HG02852 (cell line): ENCODE measurements around the gene AFAP1.

Source experiments
- ATAC-seq: cut with Tn5 transposase; IDR thresholded peaks from one replicate; pipeline ENCODE4 v1.9.1; 2021; ENCODE audit warnings: mild to moderate bottlenecking, moderate library complexity; ENCODE audit not compliant: unreplicated experiment

AFAP1 gene

DNA sequence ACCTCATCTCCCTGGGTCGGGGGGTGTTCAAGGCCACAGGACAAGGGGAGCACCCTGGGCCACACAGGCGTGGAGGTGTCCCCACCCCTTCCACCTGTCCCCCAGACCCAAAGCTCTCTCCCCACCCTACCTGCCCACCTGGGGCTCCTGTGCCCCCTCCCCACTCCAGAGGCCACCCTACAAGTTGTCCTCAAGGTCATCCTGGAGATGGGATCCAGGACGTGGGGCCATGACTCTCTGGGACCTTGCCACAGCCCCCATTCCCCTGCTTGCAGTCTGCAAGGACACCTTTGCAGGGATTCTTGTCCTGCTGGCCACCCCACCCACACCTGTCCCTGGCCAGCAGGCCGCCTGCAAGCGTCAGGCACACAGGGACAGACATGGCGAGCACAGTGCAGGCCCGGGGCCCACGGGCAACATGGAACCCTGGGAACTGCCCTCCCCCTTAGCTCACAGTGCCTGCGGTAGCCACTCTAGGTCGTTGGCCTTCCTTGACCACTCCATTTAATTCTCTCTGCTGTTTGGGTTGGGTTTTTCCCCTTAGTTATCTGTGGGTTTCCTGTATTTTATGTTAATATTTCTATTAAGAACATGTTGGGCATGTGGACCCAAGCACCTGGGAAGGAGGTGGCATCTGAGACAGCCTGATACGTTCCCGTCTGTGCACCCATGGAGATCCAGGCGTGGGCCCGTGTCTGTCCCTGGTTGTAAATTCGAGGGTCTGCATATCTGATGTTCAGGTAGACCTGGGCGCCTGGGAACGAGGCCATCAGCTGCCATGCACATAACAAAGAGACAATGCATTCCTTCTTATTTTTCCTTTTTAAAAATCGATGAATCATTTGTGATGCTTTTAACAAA is 197.5 kb downstream of the AFAP1 start:
- no peak for ATAC-seq

DNA sequence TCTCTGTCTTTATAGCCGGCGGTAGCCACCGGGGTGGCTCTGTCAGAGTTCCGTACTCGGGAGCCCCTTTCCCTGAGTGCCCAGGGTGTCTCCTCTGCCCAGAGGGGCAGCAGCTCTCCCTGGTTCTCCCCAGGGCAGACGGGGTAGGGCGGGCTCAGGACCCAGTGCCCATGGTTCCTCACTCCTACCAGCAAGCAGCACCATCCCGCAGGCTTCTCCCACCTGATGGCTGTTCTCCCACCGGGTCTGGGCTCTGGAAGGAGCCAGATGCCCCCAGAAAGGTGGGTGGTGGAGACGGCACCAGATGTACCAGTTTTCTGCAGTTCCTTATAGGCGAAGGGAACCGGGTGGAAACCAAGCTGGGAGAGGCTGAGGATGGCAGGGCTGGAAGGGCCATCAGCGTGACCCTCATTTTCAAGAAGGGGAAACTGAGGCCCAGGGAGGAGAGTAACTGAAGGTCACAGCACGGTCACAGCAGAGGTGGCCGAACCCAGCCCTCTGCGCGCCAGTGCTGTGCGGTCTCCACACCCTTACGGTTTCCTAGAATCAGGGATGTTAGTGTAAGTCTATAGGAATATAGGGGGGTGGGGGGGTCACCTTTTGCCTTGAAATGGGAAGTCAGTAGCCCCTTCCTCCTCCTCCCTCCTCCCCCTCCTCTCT is 198.7 kb downstream of the AFAP1 start:
- ATAC-seq: no peak

DNA sequence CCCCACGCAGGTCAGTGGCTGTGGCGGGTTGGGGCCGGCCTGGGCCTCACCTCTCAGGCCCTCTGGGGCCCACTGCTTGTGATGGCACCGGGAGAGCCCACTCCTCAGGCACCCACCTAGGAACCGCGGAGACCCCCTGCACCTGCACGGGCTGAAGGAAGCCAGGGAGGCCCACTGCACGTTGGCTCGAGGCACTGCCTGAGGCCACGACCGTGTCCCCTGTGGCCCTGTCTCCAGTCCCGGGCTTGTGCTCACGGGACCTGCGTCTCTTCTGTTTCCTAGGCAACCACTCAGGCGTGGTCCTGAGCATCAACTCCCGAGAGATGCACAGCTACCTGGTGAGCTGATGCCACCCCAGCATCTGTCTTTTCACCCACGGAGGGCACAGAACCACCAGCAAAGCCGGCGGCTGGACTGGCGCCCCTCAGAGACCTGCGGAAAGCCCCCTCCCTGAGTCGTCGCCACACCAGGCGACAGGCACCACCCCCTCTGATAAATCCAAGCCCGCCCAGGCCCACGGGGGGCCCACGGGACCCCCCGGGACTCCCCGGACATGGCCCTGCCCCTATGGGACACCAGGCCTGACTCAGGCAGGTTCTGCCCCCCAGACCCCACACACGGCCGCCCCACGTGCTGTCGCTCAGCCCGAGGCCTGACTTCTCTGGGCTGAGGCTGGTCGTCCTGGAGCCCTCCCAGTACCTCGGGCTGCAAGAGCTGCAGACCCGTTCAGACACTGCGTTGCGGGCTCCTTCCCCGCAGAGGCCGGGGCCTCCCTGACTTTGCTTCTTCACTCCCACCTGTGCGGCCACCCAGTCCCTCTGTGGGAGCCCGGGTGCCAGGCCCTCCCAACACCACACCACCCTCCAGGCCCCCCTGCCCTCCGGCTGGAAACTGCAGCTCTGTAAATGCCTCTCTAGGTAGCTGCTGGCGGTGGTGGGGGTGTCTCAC is 199.5 kb downstream of the AFAP1 start:
- no peak for ATAC-seq

DNA sequence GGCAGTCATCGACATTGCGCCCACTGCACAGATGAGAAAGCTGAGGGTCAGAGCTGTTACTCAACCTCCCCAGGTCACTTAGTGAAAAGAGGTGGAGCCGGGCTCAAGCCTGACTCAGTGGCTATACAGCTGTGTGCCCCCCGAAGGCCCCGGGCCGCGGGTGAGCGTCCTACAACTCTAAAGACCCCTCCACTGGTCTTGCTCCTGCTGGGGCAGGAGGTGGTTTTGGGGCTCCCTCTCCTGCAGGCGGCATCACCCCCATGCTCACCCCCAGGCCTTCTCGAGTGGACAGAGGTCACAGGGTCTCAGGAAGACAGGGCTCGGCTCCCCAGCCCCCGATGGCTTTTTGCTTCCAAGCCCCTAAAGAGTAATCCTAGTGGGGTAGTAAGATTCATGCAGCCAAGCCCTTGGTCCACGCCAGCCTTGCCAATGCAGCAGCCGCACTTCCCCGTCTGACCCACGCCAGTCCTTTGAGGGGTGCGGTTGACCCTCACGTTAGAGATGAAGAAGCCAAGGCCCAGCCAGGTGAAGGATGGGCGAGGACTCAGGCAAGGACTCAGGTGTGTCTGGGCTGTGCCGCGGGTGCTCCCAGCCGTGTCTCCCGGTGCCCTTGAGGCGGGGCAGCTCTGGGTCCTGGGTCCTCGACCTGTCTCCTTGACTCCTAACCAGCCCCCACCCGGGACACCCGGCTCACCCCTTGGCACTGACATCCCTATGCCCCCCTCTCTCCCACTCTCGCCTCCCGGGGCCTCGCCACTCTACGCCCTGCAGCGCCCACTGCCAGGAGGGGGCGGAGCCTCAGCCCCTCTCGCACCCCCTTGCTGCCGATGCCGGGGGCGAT is 200.4 kb downstream of the AFAP1 start:
- ATAC-seq: no peak

DNA sequence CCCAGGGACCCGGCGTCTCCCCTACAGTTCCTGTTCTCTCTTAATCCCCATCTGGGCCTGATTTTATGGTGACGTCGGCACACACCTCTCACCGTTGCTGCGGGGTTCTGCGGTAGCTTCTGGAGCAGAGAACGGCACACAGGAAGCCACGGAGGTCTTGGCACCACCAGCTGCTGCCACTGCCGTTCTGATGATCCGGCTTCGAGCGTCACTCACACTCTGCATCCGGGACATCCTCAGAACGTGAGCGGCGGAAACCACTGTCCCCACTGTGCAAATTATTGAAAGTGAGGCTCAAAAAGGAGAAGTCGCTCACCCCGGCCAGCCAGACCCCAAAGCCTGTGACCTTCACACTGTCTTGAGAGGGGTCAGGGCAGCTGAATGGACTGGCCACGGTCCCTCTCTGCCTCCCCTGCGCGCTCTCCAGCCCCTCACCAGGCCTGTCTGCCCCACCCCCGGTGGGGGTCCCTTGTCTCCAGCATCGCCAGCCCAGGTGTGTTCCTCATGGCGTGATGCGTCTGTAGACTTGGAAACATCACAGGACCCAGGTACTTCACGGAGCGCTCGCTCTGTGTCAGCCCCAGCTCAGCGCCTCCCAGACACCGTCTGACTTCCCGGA is 201.1 kb downstream of the AFAP1 start:
- no peak for ATAC-seq

DNA sequence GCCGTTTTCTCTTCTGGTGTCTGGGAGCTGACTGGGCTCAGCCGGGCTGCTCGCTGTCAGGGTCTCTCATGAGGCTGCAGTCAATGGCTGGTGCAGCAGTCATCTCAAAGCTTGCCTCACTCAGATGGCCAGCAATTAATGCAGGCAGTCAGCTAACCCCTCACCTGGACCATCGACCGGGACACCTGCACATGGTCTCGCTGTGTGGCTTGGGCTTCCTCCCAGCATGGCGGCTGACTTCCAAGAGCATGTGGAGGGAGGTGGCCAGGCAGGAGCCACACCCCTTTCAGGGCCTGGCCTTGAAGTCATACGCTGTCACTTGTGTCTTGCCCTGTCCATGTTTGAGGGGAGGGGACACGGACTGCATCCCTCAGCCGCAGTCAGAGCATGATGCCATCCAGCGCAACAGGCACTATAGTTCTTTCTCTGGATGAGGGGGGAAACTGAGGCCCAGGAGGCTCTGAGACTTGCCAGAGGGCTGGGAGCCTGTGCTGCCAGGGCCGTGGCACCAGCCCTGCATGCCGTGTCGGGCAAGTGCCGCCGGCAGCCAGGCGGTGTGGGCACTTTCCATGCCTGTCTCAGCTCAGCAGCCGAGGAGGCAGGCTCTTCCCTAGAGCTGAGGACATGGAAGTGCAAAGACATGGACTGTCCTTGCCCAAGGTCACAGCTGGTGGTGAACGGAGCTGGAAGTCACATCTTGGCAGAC is 201.8 kb downstream of the AFAP1 start:
- ATAC-seq: no peak

DNA sequence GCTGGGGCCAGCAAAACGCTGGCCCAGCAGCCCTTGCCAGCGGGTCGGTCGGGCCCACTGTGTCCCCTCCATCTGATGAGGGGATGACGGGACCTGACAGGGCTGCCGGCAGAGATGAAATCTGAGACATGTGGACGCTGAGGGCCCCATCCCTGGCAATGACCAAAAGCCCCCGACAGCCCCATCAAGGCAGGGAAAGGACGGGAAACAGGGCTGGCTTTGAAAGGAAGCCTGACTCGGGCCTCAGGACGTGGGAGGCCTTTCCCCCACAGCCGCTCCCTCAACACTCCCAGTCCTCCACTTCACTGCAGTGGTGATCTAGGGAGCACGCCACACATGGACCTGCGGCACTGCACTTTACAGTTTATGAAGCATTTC is 202.4 kb downstream of the AFAP1 start:
- no peak for ATAC-seq

DNA sequence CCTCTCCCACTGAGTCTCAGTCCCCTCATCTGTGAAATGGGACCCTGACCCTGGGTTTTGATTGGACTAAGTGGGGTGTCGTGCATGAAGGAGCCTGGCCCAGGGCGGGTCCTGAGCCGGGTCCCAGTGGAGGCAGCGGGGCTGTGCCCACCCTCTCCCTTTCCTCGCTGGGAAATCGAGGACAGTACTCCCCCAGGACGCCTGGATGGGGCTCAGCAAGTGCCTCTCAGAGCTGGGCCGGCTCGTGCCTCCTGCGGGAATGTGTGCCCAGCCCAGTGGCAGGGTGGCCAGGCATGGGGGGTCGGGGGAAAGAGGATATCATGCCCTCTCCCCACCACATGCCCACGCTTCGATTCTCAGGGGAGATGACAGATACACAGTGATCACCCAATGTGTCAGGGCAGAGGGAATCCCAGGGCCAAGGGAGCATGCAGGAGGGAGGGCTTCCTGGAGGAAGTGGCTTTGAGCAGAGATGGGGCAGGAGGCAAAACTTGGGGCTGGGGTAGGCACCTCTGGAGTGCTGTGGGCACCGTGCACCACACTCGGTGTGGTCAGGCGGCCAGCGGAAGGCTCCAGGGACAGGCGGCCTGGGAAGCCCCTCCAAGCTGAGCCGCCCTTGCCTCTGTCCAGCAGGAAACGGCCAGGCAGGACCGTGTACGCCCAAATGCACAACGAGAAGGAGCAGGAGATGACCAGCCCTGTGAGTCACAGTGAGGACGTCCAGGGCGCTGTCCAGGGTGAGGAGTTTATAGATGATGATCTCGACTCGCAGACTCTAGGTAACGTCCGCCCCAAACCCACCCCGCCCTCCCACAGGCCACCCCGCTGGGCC is 203.0 kb downstream of the AFAP1 start:
- no peak for ATAC-seq

DNA sequence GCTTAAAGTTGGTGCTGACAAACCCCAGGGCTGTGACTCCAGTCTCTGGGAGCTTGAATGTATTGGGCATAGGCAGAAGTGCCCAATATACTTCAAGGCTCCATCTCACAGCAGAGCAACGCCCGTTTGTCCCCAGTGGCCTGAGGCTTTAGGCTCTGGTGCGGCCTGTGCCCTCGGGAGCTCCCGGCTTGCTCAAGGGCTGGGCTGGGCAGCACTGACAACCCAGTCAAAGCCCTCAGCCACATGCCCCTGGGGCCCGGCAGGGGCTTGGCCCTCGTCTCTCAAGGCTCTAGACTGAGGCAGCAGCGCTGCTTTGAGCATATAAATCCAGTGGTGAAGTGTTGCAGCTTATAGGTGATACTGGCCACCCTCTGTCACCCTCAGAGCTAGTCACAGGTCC is 203.7 kb downstream of the AFAP1 start:
- no peak for ATAC-seq

DNA sequence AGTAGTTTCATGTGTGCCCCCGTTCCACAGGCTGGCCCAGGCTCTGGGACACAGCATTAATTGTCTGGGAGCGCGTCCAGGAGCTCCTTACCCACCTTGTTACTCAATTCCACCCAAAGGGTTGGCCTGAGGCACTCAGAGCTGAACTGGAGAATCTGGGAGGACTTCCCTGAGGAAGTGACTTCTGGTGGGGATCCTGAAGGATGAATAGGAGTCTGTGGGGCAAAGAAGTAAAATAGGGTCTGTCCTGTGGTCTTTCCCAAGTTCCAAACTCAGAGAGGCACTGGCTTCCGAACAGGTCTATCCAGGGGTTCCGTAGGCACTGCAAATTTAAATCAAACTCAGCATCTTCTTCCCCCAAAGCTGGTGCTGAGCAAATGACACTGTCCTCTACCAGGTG is 204.3 kb downstream of the AFAP1 start:
- no peak for ATAC-seq

DNA sequence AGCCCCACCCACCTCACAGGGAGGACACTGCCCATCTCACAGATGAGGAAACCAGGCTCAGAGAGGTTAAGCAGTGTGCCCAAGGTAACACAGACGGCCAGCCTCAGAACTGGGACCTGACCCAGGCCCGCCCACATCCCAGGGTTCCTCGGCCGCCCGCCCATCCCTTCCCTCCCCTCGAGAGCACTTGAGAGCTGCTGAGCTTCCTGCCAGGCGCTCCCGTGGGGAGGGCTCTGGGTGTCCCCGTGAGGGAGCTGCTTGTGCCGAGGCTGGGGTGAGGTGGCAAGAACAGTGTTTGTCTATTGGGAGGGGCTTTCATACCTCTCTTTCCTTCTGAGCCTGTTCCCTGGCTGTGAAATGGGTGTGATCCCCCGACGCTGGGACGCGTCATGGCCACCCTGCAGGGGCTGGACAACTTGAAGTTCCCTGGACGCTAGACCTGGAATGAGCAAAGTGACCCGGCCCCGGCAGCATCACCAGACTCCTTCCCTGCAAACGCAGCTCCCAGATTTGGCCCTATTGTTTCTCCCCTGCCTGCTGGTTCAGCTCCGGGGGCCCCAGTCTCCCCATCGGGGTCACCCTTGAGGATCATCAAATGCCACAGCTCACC is 204.9 kb downstream of the AFAP1 start:
- ATAC-seq: no peak

DNA sequence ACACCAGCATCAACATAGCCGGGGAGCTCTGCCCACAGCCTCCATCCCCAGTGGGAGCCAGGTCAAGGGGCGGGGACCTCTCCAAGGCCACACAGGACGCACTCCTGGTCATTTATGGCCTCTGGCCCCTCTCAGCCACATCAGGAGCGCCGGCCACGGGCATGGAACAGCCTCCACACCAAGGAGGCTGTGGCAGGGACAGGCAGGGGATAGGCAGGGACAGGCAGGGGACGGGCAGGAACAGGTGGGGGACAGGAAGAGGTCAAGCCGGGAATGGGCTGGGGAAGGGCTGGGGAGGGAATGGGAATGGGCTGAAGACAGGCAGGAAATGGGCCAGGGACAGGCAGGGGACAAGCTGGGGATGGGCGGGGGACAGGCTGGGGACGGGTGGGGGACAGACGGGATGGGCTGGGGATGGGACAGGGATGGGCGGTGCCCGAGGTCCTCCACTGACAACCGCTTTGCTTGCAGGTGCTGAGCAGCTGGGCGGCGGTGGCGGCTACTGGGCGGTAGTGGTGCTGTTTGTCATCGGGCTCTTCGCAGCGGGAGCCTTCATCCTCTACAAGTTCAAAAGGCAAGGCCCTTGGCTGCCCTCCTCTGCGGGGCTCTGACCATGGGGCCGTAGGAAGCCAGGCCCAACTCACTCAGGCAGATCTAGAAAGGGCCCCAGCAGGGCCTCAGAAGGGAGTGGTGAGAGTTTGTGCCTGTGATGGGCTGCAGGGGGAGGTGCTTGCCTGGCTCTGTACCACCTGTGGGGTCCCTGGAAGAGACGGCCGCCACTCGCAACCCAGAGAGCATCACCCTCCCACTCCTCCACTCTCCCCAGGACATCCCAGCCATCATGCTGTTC is 205.6 kb downstream of the AFAP1 start:
- ATAC-seq: no peak

DNA sequence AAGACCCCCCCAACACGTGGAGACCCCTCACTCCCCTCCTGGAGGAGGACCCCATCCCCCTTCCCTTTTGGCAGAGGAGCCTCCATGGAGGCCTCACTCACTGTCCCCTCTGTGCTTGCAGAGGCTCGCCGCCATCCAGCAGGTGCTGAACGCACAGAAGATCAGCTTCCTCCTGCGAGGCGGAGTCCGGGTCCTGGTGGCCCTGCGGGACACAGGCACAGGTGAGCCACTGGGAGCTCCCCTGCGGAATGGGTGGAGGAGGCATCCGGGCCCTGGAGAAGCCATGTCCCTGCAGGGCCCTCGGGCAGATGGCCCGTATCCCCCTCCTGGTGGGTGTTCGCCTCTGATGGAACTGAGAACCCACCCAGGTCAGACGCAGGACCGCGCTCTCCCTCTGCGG is 206.5 kb downstream of the AFAP1 start:
- no peak for ATAC-seq

DNA sequence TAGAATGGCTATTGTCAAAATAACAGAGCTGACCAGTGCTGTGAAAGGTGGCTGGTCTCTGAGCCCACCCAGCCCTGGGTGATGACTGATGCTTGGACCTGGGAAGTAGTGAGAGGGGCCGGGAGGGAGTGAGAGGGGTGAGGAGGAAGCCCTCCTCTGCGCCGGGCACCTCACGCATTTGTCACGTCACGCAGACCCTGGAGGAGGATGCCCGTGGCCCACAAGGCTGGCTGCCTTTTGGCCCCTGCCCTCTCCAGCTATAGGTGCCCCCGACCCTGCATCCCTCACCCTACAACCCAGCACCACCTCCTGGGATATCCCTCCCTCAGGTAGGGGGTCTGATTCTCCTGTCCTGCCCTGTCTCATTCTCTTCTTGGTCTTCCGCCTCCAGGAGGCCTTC is 207.4 kb downstream of the AFAP1 start:
- no peak for ATAC-seq

DNA sequence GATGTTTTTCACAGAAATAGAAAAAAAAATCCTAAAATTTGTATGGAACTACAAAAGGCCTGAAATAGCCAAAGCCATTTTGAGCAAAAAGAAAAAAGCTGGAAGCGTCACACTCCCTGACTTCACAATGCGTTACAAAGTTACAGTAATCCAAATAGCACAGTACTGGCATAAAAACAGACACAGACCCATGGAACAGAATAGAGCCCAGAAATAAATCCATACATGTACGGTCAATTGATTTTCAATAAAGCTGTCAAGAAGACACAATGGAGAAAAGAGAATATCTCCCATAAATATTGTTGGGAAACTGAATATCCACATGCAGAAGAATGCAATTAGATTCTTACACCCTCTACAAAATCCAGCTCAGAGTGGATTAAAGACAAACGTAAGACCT is 208.2 kb downstream of the AFAP1 start:
- ATAC-seq: no peak

DNA sequence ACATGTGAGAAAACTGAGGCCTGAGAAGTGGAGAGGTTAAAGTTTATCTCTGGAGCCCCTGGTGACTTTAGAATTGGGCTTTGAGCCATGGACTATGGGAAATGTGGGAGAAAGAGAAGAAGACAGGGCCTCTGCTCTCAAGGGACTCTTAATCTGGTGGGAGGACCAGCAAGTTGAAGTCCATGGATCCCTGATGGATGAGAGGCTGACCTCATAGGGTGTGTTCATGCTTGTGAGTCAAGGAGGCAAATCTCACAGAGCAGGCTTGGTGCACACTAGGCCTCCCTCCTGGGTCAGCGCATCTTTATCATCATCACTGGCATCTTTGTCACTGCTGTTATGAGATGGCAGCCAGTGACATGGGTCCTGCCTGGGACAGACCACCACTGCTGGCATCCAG is 211.9 kb downstream of the AFAP1 start:
- no peak for ATAC-seq

DNA sequence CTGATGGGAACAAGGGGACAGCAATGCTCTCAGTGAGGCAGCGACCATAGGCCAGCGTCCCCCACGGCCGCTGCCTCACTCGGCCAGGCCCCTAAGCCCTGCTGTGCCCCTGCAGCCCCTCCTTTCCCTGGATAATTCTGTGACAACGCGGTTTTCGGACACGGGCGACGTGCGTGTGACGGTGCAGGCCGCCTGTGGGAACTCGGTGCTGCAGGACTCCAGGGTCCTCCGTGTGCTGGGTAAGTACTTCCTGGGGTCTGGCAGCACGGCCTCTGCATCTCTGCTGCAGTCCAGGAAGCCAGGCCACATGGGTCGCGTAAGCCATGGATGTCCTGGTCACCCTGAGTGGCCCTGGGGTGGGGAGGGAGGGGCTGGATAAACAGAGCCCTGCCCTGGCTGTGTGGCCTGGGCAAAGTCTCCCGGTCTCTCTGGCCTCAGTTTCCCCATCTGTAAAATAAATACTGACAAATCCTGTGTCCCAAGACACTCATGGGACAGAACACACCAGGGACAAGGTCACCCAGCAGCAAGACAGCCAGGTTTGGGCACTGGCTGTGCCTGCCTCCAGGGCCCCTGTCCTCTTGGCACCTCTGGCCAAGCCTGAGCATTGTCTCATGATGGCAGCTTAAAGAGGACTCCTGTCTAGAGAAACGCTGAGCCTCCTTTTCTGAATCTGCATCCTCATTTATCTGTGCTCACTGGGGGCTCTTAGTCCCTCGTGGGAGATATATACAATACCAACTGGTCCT is 212.8 kb downstream of the AFAP1 start:
- no peak for ATAC-seq
